ENCODE data around the gene GNAQ. TPM values are rescaled to one million over a fixed set of nuclear protein-coding genes. Genes with fewer than 3 reads are reported as not detected.

GNAQ gene
- total and polyA plus RNA-seq, 2 donors from 2014 or later: 16.2 to 83.4 TPM

DNA sequence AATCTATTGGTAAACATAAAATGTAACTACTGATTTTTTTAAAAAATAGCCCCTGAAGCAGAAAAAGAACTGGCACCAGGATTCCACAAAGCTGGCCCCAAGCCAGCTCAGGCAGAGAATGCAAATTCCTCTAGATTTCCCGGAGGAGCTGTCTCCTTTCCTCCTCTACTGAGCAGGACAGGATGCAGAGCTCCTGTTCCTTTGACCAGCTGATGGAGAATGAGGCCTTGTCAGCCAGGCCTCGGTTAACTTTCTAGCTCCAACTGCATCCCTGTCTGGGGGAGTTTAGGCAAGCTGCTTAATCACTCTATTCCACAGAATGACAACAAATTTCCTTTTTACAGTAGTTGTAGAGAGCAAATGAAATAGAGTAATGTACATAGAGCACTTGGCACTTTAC, 155.5 kb downstream of the GNAQ start:
- TF ChIP-seq CTCF (IDR thresholded peaks at IDR 0.05; ENCODE audit: borderline replicate concordance, extremely low read depth, insufficient read depth): no peak
- no peak overlapping the region for H3K27ac ChIP-seq (ENCODE audit: low read depth in 2 of 2, low read length in 2 of 2)

GRCh38 chr9:77872863-77873262, 158.7 kb downstream of the GNAQ start:
- Histone ChIP-seq H3K27ac (ENCODE audit: low read depth in 2 of 2, low read length in 2 of 2) (no peak overlapping the region), H3K9ac (ENCODE audit: low read length in 3 of 3) (no peak overlapping the region), H3K4me1 (ENCODE audit: control insufficient read depth in 2 of 3, insufficient read depth in 2 of 3, low read depth in 1 of 3, low read length in 3 of 3) (peaks cover 0 to 11% (median 4%) of the 10 kb centered on the region in 3 donors), H3K9me3 (ENCODE audit: control insufficient read depth in 2 of 3, insufficient read depth in 1 of 3, low read length in 3 of 3) (no peaks in the 10 kb centered on the region), H3K27me3 (ENCODE audit: control insufficient read depth, insufficient read depth, low read length) (no peaks in the 10 kb centered on the region), H3K36me3 (ENCODE audit: control insufficient read depth in 2 of 3, insufficient read depth in 3 of 3, low read length in 3 of 3) (no peaks in the 10 kb centered on the region), H3K4me3 (ENCODE audit: low read length in 3 of 3) (no peak overlapping the region)
- intact Hi-C loops (cut with DNase I): no loop called here
- TF ChIP-seq CTCF (IDR thresholded peaks at IDR 0.05; ENCODE audit: borderline replicate concordance, extremely low read depth, insufficient read depth): no peak
- DNase-seq (no peak), FAIRE-seq (no peak)

More for the DNA sequence above, 155.5 kb downstream of the GNAQ start:
- Histone ChIP-seq H3K27me3 (ENCODE audit: control insufficient read depth, insufficient read depth, low read length) (no peaks in the 10 kb centered on the region), H3K9me3 (ENCODE audit: control insufficient read depth in 2 of 3, insufficient read depth in 1 of 3, low read length in 3 of 3) (no peaks in the 10 kb centered on the region), H3K9ac (ENCODE audit: low read length in 3 of 3) (no peak overlapping the region), H3K36me3 (ENCODE audit: control insufficient read depth in 2 of 3, insufficient read depth in 3 of 3, low read length in 3 of 3) (no peaks in the 10 kb centered on the region), H3K4me1 (ENCODE audit: control insufficient read depth in 2 of 3, insufficient read depth in 2 of 3, low read depth in 1 of 3, low read length in 3 of 3) (peaks cover 0 to 14% (median 4%) of the 10 kb centered on the region in 3 donors), H3K4me3 (ENCODE audit: low read length in 3 of 3) (no peak overlapping the region)
- FAIRE-seq (no peak), DNase-seq (peak in 3 of 5 donors; percentile 22 to 68 (median 52))
- intact Hi-C loops (cut with DNase I): no loop called here

DNA sequence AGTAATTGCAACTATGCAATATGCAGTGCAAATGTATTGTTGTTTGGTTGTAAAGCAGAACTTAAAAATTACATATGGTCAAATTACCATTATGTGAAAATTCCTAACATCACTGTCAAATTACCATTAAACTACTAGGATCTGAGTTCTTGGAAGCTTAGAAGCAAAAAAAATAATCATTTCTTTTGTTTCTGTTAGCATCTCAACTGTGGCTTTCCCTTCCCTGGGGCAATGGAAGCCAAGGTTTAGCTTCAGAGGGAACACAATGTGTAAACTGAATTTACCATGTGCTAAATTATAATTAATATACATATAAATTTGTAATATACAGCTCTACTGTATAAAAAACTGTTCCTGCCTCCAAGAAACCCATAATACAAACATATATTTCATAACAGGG, 159.4 kb downstream of the GNAQ start:
- Histone ChIP-seq H3K36me3 (ENCODE audit: control insufficient read depth in 2 of 3, insufficient read depth in 3 of 3, low read length in 3 of 3) (no peaks in the 10 kb centered on the region), H3K9me3 (ENCODE audit: control insufficient read depth in 2 of 3, insufficient read depth in 1 of 3, low read length in 3 of 3) (no peaks in the 10 kb centered on the region), H3K9ac (ENCODE audit: low read length in 3 of 3) (no peak overlapping the region), H3K27me3 (ENCODE audit: control insufficient read depth, insufficient read depth, low read length) (no peaks in the 10 kb centered on the region), H3K4me1 (ENCODE audit: control insufficient read depth in 2 of 3, insufficient read depth in 2 of 3, low read depth in 1 of 3, low read length in 3 of 3) (peaks cover 0 to 11% (median 4%) of the 10 kb centered on the region in 3 donors), H3K27ac (ENCODE audit: low read depth in 2 of 2, low read length in 2 of 2) (no peak overlapping the region), H3K4me3 (ENCODE audit: low read length in 3 of 3) (no peak overlapping the region)
- no peak for FAIRE-seq
- TF ChIP-seq CTCF (IDR thresholded peaks at IDR 0.05; ENCODE audit: borderline replicate concordance, extremely low read depth, insufficient read depth): no peak
- intact Hi-C loops (cut with DNase I): no loop called here
- DNase-seq: no peak

DNA sequence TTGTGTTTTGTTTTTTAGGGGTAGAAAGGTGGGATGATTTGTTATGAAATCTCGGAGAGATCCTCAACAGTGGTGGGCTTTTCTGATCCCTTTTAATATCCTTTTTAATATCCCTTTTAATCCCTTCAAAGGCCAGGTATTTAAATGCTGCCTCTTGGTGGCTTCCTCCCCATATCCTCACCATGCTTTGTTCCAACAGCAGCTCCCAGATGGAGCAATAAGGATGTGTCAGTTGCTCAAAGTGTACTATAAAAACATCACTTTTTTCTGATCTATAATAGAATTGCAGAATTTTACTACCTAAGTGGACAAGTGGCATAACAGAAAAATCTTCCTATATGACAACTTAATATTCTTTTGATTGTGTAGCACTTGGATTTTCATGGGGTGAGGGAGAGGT, 160.1 kb downstream of the GNAQ start:
- TF ChIP-seq CTCF (IDR thresholded peaks at IDR 0.05; ENCODE audit: borderline replicate concordance, extremely low read depth, insufficient read depth): no peak
- intact Hi-C loops (cut with DNase I): no loop called here
- H3K4me3 ChIP-seq (ENCODE audit: low read length in 3 of 3): no peak overlapping the region
- H3K27me3 ChIP-seq (ENCODE audit: control insufficient read depth, insufficient read depth, low read length): no peaks in the 10 kb centered on the region
- DNase-seq (no peak), FAIRE-seq (no peak)
- no peak overlapping the region for H3K27ac ChIP-seq (ENCODE audit: low read depth in 2 of 2, low read length in 2 of 2)
- no peak overlapping the region for H3K9ac ChIP-seq (ENCODE audit: low read length in 3 of 3)
- peaks cover 0 to 9% (median 4%) of the 10 kb centered on the region in 3 donors for H3K4me1 ChIP-seq (ENCODE audit: control insufficient read depth in 2 of 3, insufficient read depth in 2 of 3, low read depth in 1 of 3, low read length in 3 of 3)
- H3K9me3 ChIP-seq (ENCODE audit: control insufficient read depth in 2 of 3, insufficient read depth in 1 of 3, low read length in 3 of 3): no peaks in the 10 kb centered on the region
- H3K36me3 ChIP-seq (ENCODE audit: control insufficient read depth in 2 of 3, insufficient read depth in 3 of 3, low read length in 3 of 3): no peaks in the 10 kb centered on the region
